HG03520 (cell line): ENCODE results near the gene CDH10.

Experiments
- ATAC-seq: cut with Tn5 transposase; IDR thresholded peaks from one replicate; pipeline ENCODE4 v1.9.1; 2021; ENCODE audit warnings: mild to moderate bottlenecking, moderate library complexity; ENCODE audit not compliant: unreplicated experiment

CDH10 gene

GRCh38 chr5:24644761-24645160 lies at the start of gene CDH10:
Gene CDH10 (minus strand): TSS chr5:24644978. CDS start chr5:24593490, 51,488 bp downstream.
- ATAC-seq: no peak

DNA sequence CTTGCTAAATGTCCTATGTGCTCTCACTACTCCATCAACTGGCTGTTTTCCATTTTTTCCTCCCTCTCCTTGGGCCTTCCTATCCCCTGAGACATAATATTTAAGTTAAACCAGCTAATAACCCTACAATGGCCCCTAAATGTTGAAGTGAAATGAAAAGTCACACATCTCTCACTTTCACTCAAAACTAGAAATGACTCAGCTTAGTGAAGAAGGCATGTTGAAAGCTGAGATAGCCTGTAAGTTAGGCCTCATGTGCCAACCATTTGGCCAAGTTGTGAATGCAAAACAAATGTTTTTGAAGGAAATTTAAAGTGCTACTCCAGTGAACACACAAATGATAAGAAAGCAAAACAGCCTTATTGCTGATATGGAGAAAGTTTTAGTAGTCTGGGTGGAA lies 48.8 kb upstream of the CDH10 start:
- ATAC-seq: no peak

DNA sequence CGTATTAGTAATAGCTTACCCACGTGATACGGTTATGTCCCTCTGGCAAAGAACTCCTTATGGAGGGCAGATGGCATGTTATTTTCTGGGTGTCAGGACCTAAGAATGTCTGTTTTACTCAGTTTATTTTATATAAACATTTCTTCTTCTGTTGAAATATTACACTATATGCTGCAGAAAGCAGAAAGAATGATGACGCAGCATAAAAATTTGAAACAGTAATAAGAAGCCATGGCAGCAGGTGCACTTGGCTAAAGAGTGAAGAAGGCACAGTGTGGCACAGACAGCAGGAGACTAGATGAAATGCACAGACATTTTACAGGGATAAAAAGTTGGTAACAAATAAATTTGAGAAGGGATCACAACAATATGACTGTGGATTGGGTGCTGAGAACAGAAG lies 46.3 kb upstream of the CDH10 start:
- no peak for ATAC-seq

- no peak for ATAC-seq
Observed at GRCh38 chr5:24681106-24681505, 36.3 kb upstream of the CDH10 start.

- no peak for ATAC-seq
Observed at GRCh38 chr5:24668050-24668449, 23.3 kb upstream of the CDH10 start.

DNA sequence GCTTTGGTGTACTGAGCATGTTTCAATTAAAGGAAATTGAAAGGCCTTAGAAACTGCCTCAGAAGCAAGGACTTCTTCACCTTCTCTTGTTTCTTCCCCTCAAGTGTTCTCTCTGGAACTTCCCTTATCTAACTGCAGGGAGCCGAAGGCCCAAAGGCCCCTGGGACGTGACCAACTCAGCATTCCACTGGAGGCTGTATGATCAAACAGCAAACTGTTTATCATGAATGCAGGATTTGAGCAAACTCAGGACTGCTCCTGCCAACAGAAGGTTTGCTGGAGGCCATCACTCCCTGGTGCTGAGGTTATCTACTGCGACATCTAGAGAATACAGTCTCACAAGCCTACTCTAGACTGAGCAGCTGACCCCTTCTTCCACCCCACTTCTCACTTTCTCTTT lies 4.8 kb upstream of the CDH10 start:
- ATAC-seq: no peak

DNA sequence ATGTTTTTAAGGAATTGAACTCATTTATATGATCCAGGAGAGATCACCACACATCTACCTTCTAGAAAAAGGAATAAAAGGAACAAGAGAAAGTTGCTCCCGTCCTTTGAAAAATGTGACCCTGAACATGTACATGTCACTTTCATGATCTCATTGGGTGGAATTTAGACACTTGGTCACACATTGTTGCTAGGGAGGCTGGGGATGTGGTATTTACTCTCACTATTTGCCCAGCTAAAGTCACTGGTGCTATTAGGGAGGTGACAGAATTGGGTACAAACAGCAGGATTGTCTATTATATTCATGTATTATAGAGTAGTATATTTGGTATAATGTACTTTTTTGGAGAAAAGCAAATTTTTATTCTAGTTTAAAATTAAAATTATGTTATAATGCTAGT lies 2.1 kb upstream of the CDH10 start:
- no peak for ATAC-seq

GRCh38 chr5:24645483-24645882 lies 705 bp upstream of the CDH10 start:
- no peak for ATAC-seq

- ATAC-seq: no peak
Observed at GRCh38 chr5:24643880-24644279, 898 bp downstream of the CDH10 start.

- ATAC-seq: no peak
Observed at GRCh38 chr5:24643156-24643555, 1.6 kb downstream of the CDH10 start.

- no peak for ATAC-seq
Observed at GRCh38 chr5:24642022-24642421, 2.8 kb downstream of the CDH10 start.

DNA sequence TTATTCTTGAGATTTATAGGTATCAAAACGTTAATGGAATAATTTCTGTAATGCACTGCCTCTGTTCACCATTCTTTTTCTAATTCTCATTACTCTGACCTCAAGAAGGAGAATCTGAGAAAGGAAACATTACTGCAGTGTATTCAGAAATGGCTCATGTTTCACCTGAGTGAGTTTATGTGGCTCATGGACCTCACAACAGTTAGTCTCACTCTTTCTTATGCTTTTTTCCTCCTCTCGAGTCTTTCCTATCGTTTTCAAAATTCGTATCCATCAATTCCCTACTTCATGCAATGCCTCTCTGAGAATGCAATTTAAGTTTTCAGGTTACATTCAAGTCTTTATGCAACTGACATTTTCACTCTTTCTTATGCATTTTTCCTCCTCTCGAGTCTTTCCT lies 9.6 kb downstream of the CDH10 start:
- no peak for ATAC-seq

- peak; percentile 60 for ATAC-seq
Observed at GRCh38 chr5:24633715-24634325, 11.0 kb downstream of the CDH10 start.

DNA sequence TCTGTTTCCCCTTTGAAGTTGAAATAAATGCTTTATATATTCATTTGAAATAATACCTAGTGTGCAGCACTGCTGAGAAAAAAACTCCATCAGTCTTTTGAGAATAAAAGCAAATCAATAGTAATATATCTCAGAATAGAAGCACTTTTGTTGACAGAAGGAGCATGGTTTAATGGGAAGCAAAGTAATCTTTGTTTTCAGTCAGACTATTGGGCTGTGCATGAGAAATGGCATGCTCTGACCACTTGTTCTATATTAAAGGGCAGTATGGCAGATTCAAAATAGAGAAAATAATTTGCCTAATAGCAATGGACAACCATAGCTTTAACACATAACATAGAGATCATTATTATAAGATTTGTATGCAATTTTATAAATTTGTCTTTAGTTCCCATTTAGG lies 12.4 kb downstream of the CDH10 start:
- no peak for ATAC-seq

DNA sequence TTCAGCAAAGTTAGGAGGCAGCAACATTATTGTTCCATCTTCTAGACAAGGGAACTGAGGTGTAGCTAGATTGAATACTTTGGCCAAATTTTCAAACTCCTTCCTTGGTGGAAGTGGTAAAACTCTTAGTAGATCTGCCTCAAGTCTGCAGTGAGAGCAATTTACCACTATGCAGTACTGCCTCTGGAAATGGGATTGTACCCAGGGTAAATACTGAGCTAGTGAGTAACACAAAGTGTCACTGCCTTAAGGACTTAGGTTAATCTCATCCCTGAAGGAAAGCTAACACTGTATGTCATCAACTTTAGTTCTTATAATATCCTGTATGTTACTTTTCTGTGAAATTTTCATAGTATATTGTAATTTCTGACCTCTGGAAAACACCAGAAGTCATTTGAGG lies 13.9 kb downstream of the CDH10 start:
- no peak for ATAC-seq

- no peak for ATAC-seq
Observed at GRCh38 chr5:24629798-24630197, 15.0 kb downstream of the CDH10 start.

- no peak for ATAC-seq
Observed at GRCh38 chr5:24624872-24625271, 19.9 kb downstream of the CDH10 start.

- ATAC-seq: no peak
Observed at GRCh38 chr5:24623624-24624023, 21.2 kb downstream of the CDH10 start.

- no peak for ATAC-seq
Observed at GRCh38 chr5:24623031-24623430, 21.7 kb downstream of the CDH10 start.

GRCh38 chr5:24621792-24622191 lies 23.0 kb downstream of the CDH10 start:
- no peak for ATAC-seq

DNA sequence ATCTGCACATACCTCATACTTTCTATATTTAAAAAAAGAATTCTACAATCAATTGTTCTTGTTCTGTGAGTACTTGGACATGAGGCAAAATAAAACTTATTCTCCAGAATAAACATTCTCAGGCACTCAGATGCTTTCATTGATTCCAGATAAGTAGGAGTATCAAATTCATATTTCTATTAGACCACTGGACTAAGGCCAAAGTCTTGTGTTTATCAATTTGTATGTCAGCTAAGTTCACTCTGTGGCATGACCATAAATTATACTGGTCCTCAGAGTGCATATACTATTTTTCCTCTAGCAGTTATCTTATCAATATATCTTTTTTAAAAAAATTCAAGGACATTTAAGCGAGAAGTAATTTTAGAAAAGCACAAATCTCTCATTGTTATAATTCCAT lies 28.2 kb downstream of the CDH10 start:
- no peak for ATAC-seq

DNA sequence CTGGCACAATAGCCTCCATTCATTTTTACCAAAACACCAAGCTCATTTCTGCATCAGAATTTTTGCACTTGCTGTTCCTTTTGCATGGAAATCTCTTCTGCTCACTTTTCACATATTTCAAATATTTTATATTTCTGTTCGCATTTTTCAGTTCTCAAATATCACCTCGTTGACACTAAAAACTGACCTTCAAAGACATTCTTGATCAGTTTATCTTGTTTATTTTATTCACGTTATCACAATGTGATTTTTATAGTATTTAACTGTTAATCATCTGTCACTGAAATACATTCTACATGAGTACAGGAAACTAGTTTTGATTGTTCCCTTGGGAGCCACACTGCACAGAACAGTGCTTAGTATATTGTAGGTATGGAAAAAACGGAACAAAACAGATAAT lies 29.6 kb downstream of the CDH10 start:
- ATAC-seq: no peak

- ATAC-seq: no peak
Observed at GRCh38 chr5:24609706-24610105, 35.1 kb downstream of the CDH10 start.
